Suppressor macrophage treated with lipopolysaccharide for 1 hour (primary cell): ENCODE measurements around the gene SERTAD3.

Source experiments
- DNase-seq, 3 donors: peaks; one replicate each; pipeline ENCODE4 v3.0.0-alpha.2; 2020 to 2022

SERTAD3 gene

DNA sequence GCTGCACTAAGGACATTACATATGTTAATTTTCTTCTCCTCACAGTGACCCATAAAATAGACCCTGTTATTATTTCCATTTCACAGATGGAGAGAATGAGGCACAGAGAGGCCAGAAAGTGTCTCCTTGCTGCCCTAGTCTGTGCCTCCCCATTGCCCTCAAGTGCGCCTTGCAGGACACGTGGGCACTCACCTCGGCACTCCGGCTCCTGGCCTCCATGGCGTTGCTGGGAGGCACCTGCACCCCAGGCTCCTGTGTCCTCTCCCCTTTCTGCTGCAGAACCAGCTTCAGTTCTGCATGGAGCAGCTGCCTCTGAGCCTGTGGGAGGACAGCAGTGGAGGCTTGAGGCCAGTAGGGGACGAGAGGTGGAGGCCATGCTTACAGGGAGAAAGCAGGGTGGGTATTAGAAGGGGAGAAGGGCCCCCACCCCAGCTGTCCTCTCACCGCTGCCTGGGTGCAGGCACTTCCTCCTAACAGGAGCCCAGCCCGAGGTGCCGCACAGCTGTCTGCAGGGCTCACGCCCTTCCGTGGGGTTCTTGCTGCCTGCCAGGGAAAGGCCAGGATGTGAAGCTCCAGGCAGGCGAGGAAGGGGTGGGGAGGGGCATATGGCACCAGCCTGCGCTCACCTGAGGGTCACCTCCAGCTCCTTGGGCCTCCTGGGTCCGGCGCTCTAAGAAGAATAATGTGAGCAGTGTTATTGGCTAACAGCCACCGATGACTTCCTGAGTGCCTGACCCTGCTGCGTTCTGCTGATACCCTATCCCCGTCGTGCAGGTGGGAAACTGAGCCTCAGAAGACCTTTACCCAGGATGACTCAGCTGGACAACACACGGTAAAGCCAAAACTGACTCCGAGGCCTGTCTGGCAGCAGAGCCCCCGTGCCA lies 36.2 kb downstream of the SERTAD3 start:
- no peak for DNase-seq

DNA sequence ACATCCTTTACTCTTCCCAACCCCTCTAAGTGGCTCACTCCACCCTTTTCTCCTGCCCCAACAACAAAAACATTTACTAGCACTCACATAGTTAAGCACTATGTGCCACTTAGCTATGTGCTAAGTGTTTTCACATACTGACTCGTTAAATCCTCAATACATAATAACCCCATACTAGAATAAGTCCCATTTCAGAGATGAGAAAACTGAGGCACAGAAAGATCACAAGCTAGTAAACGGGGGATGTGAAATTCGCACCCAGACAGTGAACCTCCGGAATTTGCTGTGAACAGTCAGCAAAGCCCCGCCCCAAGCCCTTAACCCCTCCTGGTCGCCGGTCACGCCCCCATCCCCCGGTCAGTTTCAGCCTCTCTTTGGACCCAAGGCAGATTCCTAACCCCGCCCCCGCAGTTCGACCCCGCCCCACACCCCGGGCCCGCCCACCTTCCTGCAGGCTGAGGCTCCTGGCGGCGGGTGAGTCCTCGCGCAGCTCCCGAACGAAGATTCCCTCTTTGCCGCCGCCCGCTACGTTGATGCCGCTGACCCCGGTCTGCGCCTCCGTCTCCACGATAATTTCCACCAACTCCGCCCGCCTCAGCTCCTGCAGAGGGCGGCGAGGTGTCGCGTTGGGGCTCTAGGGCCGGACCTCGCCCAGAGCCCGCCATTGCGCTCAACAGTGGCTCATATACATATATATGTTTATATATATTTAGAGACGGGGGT lies 40.7 kb downstream of the SERTAD3 start:
- peak; percentile 88 to 97 (median 94) for DNase-seq

DNA sequence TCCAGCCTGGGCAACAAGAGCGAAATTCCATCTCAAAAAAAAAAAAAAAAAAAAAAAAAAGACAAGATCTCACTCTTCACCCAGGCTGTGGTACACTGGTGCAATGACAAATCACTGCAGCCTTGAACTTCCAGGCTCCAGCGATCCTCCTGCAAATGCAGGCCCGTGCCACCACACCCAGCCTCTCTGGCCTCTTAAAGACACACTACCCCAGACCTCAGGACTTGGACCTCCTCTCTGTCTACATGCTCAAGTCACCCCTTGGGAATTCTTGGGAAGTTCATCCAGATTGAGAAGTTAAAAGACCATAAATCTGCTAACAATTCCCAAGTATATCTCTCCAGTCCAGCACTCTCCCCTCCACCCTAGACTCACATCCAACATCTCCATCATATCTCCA lies 43.6 kb downstream of the SERTAD3 start:
- no peak for DNase-seq

DNA sequence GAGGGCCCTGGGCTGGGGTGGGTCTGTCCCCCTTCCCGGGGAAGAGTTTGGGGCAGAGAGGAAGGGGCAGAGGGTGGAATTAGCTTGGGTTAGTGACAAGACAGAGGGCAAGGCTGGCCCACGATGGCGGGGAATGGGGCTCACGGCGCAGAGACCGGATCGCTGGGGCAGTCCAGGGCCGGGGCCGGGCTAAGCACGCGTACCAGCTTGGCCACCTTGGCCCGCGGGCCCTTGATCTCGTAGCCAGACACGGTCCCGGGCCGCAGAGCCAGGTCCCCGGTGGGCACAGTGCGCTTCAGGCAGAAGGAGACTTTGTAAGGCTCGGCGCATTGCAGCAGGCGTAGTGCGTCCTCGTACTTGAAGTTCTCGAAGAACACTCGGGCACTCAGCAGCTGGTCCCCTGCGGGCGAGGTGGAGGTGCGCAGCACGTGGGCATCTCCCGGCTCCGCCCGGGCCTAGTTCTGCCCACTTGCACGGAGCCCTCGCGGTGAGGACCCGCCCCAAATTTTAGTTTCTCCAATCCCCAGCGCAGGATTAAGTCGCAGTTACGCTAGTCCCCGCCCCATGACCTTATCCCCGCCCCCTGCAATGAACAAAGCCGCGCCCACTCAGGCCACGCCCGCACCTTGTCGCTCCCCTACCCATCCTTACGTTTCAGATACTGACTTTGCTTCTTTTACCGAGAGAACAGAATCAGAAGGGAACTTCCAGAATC lies 45.6 kb downstream of the SERTAD3 start:
- DNase-seq, result peak; percentile 65 to 85 (median 65)

- DNase-seq, result no peak
Measured at GRCh38 chr19:40397568-40397906, 46.6 kb downstream of the SERTAD3 start.

DNA sequence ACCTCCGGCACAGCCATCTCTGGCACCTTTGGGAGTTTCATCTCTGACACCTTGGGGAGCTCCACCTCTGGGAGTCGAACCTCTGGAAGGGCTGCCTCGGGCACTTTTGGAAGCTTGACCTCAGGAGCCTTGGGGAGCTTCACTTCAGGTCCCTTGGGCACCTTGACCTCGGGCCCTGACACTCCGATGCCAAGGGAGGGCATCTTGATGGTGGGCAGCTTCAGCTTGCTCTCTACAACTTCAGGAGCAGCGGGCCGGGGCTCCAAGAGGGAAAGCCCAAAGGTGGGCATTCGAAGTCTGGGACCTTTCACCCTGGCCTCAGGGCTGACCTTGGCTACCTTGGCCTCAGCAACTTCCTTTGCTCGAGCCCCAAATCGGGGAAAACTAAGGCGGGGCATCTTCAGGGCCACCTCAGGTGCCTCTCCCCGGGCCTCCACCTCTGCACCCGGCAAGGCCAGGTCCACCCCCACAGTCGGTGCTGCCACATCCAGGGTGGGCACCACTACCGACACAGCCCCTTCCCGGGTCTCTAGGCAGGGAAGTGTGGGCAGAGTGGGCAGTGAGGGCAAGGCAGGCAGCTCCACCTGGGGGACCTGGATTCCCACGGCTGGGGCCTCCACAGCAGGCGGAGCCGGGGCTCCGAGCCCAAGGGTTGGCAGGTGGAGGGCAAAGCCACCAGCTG lies 47.1 kb downstream of the SERTAD3 start:
- DNase-seq, result no peak

DNA sequence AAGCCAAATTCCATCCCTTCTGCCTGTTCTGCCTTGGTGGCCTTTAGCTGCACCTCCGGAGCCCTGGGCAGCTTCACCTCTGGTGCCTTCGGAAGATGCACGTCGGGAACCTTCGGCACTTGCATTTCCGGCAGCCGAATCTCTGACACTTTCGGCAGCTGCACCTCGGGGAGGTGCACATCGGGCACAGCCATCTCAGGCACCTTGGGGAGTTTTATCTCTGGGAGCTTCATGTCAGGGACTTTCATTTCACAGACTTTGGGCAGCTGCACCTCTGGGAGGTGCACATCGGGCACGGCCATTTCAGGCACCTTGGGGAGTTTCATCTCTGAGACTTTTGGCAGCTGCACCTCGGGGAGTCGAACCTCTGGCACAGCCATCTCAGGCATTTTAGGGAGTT lies 48.2 kb downstream of the SERTAD3 start:
- DNase-seq, result no peak

DNA sequence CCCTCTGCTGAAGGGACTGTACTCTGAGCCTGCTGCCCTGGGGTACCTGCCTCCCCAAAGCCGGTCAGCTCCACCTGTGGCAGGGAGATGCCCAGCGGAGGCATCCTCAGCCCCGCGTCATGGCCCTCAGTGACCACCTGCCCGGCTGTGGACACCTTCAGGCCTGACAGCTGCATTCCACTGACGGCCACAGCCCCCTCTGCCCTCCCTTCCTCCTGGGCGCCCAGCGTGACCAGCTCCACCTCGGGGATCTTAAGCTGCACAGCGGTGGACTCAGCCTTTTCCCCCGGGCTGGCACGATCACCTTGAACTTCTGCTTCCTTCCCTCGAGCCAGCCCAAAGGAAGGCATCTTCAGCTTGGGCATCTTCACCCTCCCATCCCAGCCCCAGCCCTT lies 49.3 kb downstream of the SERTAD3 start:
- no peak for DNase-seq

- DNase-seq, result no peak
Measured at GRCh38 chr19:40393894-40394815, 50.0 kb downstream of the SERTAD3 start.

DNA sequence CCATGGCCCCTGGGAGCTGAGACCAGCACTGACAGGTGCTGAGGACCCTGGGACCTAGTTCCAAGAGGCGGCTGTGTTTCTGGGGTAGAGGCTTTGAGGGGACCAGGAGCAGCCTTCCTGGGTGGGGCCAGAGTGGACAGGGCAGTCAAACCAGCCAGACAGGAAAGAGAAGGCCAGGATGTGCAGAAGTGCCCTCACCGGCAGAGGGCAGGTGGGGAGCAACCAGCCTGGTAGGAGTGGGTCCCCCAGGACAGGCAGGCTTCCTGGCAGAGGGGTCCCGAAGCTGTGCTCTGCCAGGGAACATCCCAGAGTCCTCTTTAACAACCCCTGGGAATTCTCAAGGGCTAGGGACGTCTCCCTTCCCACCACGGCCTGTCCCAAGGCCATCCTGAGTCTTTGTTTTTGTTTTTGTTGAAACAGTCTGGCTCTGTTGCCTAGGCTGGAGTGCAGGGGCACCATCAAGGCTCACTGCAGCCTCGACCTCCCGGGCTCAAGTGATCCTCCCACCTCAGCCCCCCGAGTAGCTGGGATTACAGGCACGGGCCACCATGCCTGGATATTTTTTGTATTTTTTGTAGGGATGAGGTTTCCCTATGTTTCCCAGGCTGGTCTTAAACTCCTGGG lies 51.1 kb downstream of the SERTAD3 start:
- DNase-seq, result no peak

- no peak for DNase-seq
Measured at GRCh38 chr19:40392123-40392522, 52.0 kb downstream of the SERTAD3 start.
